IPS-20b (cell line): Measurements from ENCODE around the gene PEPD.

ENCODE experiments used
- H3K27ac ChIP-seq: one replicate; pipeline ENCODE4 v1.5.1; 2013; ENCODE audit warnings: low read length
- H3K27me3 ChIP-seq: 2 replicates; pipeline ENCODE4 v1.6.1; 2013; ENCODE audit warnings: mild to moderate bottlenecking, low read length, inconsistent platforms; ENCODE audit not compliant: insufficient read depth
- H3K36me3 ChIP-seq: 2 replicates; pipeline ENCODE4 v1.6.1; 2013; ENCODE audit warnings: low read depth, mild to moderate bottlenecking, inconsistent platforms, low read length, moderate library complexity; ENCODE audit not compliant: insufficient read depth
- H3K4me1 ChIP-seq: 2 replicates; pipeline ENCODE4 v1.6.1; 2013; ENCODE audit warnings: mild to moderate bottlenecking, control low read depth, inconsistent platforms, low read length, moderate library complexity; ENCODE audit not compliant: insufficient read depth
- H3K4me3 ChIP-seq: 2 replicates; pipeline ENCODE4 v1.5.1; 2013; ENCODE audit warnings: mild to moderate bottlenecking, low read length, inconsistent platforms
- H3K9ac ChIP-seq: 2 replicates; pipeline ENCODE4 v1.6.1; 2013; ENCODE audit warnings: low read depth, mild to moderate bottlenecking, inconsistent platforms, low read length, moderate library complexity
- H3K9me3 ChIP-seq: 2 replicates; pipeline ENCODE4 v1.6.1; 2013; ENCODE audit warnings: mild to moderate bottlenecking, low read depth, low read length, inconsistent platforms; ENCODE audit not compliant: insufficient read depth

PEPD gene

GRCh38 chr19:33370783-33371182 is 150.8 kb downstream of the PEPD start:
- Histone ChIP-seq H3K27ac (no peak overlapping the region), H3K9me3 (no peaks in the 10 kb centered on the region), H3K27me3 (peaks cover 22% of the 10 kb centered on the region), H3K9ac (no peak overlapping the region), H3K36me3 (no peaks in the 10 kb centered on the region), H3K4me1 (no peaks in the 10 kb centered on the region; the same call in 1 of the 2 replicates), H3K4me3 (no peak overlapping the region)

DNA sequence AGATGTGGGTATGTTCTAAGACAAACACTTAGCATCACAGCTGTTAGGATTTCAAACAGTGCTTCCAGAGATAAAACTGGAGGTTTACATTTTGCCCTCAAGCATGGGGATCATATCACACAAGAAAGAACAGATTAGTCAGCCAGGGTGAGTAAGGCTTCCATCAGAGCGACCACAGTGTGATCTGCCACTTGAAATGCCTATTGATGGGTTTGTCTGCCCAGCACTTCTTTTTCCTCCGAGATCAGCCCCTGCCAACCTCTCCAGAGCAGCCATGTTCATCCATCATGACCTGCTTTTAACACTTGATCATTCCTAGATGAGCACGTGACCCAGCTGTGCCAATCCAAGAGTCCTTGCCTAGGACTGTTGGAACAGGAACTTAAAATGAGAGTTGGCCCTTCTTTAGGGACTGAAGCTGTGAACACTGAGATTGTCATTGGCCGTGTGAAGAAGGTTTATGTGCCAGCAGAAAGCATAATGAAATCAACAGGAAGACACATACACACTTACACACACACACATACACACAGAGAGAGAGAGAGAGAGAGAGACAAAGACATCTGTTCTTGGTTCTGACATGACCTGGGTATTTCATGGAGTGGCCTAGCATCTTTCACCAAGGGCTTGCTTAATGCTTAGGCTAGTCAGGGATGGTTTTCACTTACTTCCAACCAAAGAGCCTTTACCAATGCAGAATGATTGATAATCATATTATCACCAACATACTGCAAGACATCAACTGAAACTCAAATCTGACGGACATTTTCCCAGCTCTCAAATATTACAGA is 153.3 kb downstream of the PEPD start:
- H3K27me3 ChIP-seq, result peaks cover 8% of the 10 kb centered on the region
- H3K36me3 ChIP-seq, result no peaks in the 10 kb centered on the region
- H3K4me3 ChIP-seq, result no peak overlapping the region
- no peaks in the 10 kb centered on the region for H3K4me1 ChIP-seq
- H3K9me3 ChIP-seq, result no peaks in the 10 kb centered on the region
- no peak overlapping the region for H3K27ac ChIP-seq
- H3K9ac ChIP-seq, result no peak overlapping the region

GRCh38 chr19:33366897-33367296 is 154.7 kb downstream of the PEPD start:
- Histone ChIP-seq H3K9me3 (no peaks in the 10 kb centered on the region), H3K27ac (no peak overlapping the region), H3K36me3 (no peaks in the 10 kb centered on the region), H3K4me1 (no peaks in the 10 kb centered on the region), H3K9ac (no peak overlapping the region), H3K27me3 (peaks cover 8% of the 10 kb centered on the region), H3K4me3 (no peak overlapping the region)

GRCh38 chr19:33366127-33366526 is 155.5 kb downstream of the PEPD start:
- peaks cover 8% of the 10 kb centered on the region; the same call in 1 of the 2 replicates for H3K27me3 ChIP-seq
- no peaks in the 10 kb centered on the region for H3K36me3 ChIP-seq
- H3K27ac ChIP-seq, result no peak overlapping the region
- no peaks in the 10 kb centered on the region for H3K9me3 ChIP-seq
- H3K9ac ChIP-seq, result no peak overlapping the region
- no peak overlapping the region for H3K4me3 ChIP-seq
- no peaks in the 10 kb centered on the region for H3K4me1 ChIP-seq

- H3K9me3 ChIP-seq, result no peaks in the 10 kb centered on the region
- no peak overlapping the region for H3K9ac ChIP-seq
Measured at GRCh38 chr19:33365691-33366090, 155.9 kb downstream of the PEPD start.

GRCh38 chr19:33363476-33363875 is 158.1 kb downstream of the PEPD start:
- no peak overlapping the region for H3K4me3 ChIP-seq
- H3K36me3 ChIP-seq, result no peaks in the 10 kb centered on the region
- peaks cover 7% of the 10 kb centered on the region; the same call in 1 of the 2 replicates for H3K27me3 ChIP-seq
- no peaks in the 10 kb centered on the region for H3K9me3 ChIP-seq
- H3K9ac ChIP-seq, result no peak overlapping the region
- H3K27ac ChIP-seq, result no peak overlapping the region
- H3K4me1 ChIP-seq, result no peaks in the 10 kb centered on the region

More at GRCh38 chr19:33365691-33366090, 155.9 kb downstream of the PEPD start:
- Histone ChIP-seq H3K27me3 (peaks cover 8% of the 10 kb centered on the region; the same call in 1 of the 2 replicates), H3K4me1 (no peaks in the 10 kb centered on the region), H3K27ac (no peak overlapping the region), H3K36me3 (no peaks in the 10 kb centered on the region), H3K4me3 (no peak overlapping the region)

DNA sequence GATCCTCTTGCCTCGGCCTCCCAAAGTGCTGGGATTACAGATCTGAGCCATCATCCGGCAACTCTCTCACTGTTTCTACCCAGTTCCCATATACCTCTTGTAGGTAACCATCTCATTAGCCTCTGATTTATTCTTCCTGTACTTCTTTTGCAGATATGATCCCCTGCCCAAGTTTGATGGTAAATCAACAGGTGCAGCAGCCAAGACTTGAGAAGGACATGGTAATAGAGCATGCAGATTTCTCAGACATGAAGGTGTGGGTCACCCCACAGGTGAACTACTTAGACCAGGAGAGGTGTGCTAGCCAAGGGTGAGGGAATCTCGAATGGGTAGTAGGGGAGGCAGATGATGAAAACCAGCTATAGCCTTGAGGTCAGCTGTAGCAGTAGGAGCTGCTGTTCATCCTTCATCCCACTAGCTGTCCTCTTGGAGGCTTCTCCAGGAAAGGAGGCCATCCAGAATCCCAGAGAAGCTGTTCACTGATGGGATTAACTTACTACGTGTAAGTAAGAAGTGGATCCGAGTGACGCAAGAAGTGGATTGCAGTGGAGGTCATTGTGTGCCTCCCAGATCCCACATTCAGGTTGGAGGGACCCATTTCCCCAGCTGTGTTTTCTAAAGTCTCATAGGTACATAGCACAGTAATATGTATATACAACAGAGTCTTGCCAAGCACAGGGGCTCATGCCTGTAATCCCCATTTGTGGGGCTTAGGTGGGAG is 158.9 kb downstream of the PEPD start:
- Histone ChIP-seq H3K36me3 (no peaks in the 10 kb centered on the region), H3K27ac (no peak overlapping the region), H3K27me3 (no peaks in the 10 kb centered on the region; the same call in 1 of the 2 replicates), H3K9ac (no peak overlapping the region), H3K9me3 (no peaks in the 10 kb centered on the region), H3K4me3 (no peak overlapping the region), H3K4me1 (no peaks in the 10 kb centered on the region)

DNA sequence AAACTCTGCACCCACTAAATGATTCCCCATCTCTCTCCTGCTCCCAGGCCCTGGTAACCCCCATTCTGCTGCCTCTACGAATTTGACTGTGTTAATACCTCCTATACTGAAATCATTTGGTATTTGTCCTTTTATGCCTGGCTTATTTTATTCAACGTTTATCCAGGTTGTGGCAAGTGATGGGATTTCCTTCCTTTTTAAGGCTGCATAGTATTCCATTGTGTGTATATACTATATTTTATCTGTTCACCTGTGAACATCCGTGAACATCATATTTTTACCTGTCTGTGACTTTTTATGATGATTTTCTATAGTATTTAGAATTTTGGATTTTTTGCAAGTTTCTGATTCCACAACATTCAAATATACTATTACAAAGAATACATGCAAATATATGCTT is 162.0 kb downstream of the PEPD start:
- no peak overlapping the region for H3K9ac ChIP-seq
- no peak overlapping the region for H3K27ac ChIP-seq
- peaks cover 4% of the 10 kb centered on the region; the same call in 1 of the 2 replicates for H3K9me3 ChIP-seq
- H3K36me3 ChIP-seq, result no peaks in the 10 kb centered on the region
- no peak overlapping the region for H3K4me3 ChIP-seq
- no peaks in the 10 kb centered on the region; the same call in 1 of the 2 replicates for H3K27me3 ChIP-seq
- H3K4me1 ChIP-seq, result no peaks in the 10 kb centered on the region

DNA sequence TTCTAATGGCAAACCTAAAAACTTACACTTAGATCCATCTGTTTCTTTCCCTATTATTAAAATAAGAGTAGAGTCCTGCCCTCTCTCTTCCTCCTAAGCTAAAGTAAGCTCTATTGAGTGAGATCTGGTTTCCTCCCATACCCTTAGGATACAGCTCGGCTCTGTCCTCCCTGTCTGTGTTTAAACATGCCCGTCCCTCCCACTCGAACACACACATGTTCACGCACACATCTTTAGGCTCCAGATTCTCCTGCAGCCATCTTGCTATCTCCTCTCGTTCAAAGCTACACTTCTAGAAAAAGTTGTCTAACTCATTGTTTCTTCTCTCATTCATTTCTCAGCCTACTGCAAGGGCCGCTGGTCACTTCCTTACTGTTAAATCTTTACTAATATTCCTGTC is 163.2 kb downstream of the PEPD start:
- Histone ChIP-seq H3K27me3 (no peaks in the 10 kb centered on the region; the same call in 1 of the 2 replicates), H3K36me3 (no peaks in the 10 kb centered on the region), H3K27ac (no peak overlapping the region), H3K9me3 (peaks cover 4% of the 10 kb centered on the region; the same call in 1 of the 2 replicates), H3K4me1 (no peaks in the 10 kb centered on the region), H3K9ac (no peak overlapping the region), H3K4me3 (no peak overlapping the region)

DNA sequence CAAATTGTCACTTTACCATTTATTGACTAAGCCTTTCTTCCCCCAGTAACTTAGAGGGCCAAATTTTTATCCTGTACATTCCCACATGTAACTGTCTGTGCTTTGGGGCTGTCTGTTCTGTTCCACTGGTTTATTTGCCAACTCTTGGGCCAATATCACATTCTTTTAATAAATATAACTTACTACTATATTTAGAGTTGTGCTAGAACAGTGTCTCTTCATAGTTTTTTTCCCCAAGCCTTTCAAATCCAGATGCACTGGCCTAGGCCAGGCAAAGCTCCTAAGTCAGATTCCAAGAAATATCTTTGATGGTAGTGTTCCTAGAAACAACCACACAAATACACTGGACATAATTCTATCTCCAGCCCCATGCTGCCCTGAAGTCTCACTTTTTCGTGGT is 164.0 kb downstream of the PEPD start:
- Histone ChIP-seq H3K4me1 (no peaks in the 10 kb centered on the region), H3K27me3 (no peaks in the 10 kb centered on the region; the same call in 1 of the 2 replicates), H3K9me3 (peaks cover 4% of the 10 kb centered on the region; the same call in 1 of the 2 replicates), H3K4me3 (no peak overlapping the region), H3K27ac (no peak overlapping the region), H3K36me3 (no peaks in the 10 kb centered on the region), H3K9ac (no peak overlapping the region)

DNA sequence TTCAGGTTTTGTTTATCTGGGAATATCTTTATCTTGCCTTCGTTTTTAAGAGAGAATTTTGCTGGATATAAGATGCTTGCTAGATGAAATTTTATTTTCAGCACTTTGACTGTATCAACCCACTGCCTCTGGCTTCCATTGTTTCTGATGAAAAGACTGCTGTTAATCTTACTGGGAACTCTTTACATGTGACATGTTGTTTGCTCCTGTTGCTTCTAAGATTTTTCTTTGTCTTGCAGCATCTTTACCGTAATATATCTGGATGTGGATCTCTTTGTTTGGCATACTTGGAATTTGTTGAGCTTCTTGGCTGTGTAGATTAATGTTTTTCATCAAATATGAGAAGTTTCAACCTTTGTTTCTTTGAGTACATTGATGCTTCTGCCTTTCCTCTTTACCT is 166.1 kb downstream of the PEPD start:
- Histone ChIP-seq H3K27ac (no peak overlapping the region), H3K27me3 (no peaks in the 10 kb centered on the region; the same call in 1 of the 2 replicates), H3K9ac (no peak overlapping the region), H3K4me3 (no peak overlapping the region), H3K4me1 (no peaks in the 10 kb centered on the region), H3K36me3 (no peaks in the 10 kb centered on the region), H3K9me3 (peaks cover 4% of the 10 kb centered on the region; the same call in 1 of the 2 replicates)
